HL-60 (cell line): ENCODE results near the gene AKT3.
A peak's percentile ranks its signal among the peaks of the same experiment; 100 is the strongest.

ENCODE experiments used
- DNase-seq, 2 experiments: peaks; one replicate each; pipeline ENCODE4 v3.0.0-alpha.2; 2010 to 2020; ENCODE audit warnings: low read depth in 1 of 2, low spot score in 1 of 2
- H3K27ac ChIP-seq: fragments of 250-450 bp; sonication (Bioruptor Pico); replicated peaks from 2 replicates; pipeline ENCODE4 v1.5.1; 2020; ENCODE audit warnings: mild to moderate bottlenecking, moderate library complexity
- H3K27me3 ChIP-seq: fragments of 250-450 bp; sonication (Bioruptor Pico); 2 replicates; pipeline ENCODE4 v1.5.1; 2021; ENCODE audit warnings: mild to moderate bottlenecking, moderate library complexity; ENCODE audit not compliant: insufficient read depth, poor library complexity, severe bottlenecking
- H3K4me3 ChIP-seq: replicated peaks from 2 replicates; pipeline ENCODE4 v1.5.1; 2011; ENCODE audit warnings: mild to moderate bottlenecking, control low read depth, low read length; ENCODE audit not compliant: insufficient read depth
- CTCF ChIP-seq: IDR thresholded peaks from one replicate; pipeline ENCODE4 v1.5.1; 2011; ENCODE audit warnings: low read length, control low read depth, inconsistent platforms; ENCODE audit not compliant: insufficient read depth
- GABPA ChIP-seq: IDR thresholded peaks from 2 replicates; pipeline ENCODE4 v1.6.1; 2012; ENCODE audit warnings: low read depth
- POLR2AphosphoS5 ChIP-seq: IDR thresholded peaks from 2 replicates; pipeline ENCODE4 v1.6.1; 2012; ENCODE audit warnings: low read depth
- REST ChIP-seq: IDR thresholded peaks from 2 replicates; pipeline ENCODE4 v1.6.1; 2012; ENCODE audit warnings: low read depth; ENCODE audit not compliant: insufficient replicate concordance
- SPI1 ChIP-seq: IDR thresholded peaks from 2 replicates; pipeline ENCODE4 v1.6.1; 2012; ENCODE audit warnings: low read depth, mild to moderate bottlenecking, borderline replicate concordance

AKT3 gene

GRCh38 chr1:243712242-243712641, 137.8 kb downstream of the AKT3 start:
- no peak for TF ChIP-seq SPI1
- no peak for TF ChIP-seq POLR2AphosphoS5
- TF ChIP-seq REST: no peak
- no peaks in the 10 kb centered on the region for H3K27me3 ChIP-seq
- H3K27ac ChIP-seq: no peak overlapping the region
- no peak overlapping the region for H3K4me3 ChIP-seq
- DNase-seq: no peak

- TF ChIP-seq POLR2AphosphoS5: no peak
- no peak for TF ChIP-seq GABPA
- TF ChIP-seq REST: no peak
- TF ChIP-seq CTCF: no peak
- TF ChIP-seq SPI1: peak; percentile 76; the same call in 1 of the 2 replicates
- DNase-seq: no peak
- no peak overlapping the region for H3K4me3 ChIP-seq
- no peaks in the 10 kb centered on the region for H3K27me3 ChIP-seq
- H3K27ac ChIP-seq: no peak overlapping the region
These were observed 139.6 kb downstream of the AKT3 start for GRCh38 chr1:243710467-243710866.

GRCh38 chr1:243708210-243708609, 141.8 kb downstream of the AKT3 start:
- Histone ChIP-seq H3K27ac (no peak overlapping the region), H3K27me3 (no peaks in the 10 kb centered on the region), H3K4me3 (no peak overlapping the region)
- TF ChIP-seq POLR2AphosphoS5: no peak
- TF ChIP-seq SPI1: no peak
- no peak for TF ChIP-seq GABPA
- TF ChIP-seq CTCF: no peak
- no peak for TF ChIP-seq REST
- DNase-seq: no peak

- TF ChIP-seq POLR2AphosphoS5: no peak
- no peak for TF ChIP-seq CTCF
- TF ChIP-seq REST: no peak
- no peak for TF ChIP-seq GABPA
- no peak for TF ChIP-seq SPI1
- no peak overlapping the region for H3K27ac ChIP-seq
- H3K4me3 ChIP-seq: no peak overlapping the region
- H3K27me3 ChIP-seq: no peaks in the 10 kb centered on the region
- DNase-seq: no peak
These were observed 143.5 kb downstream of the AKT3 start for GRCh38 chr1:243706563-243706962.
